Activated CD8-positive, alpha-beta T cell treated with anti-CD3 and anti-CD28 coated beads, Interleukin-2, amount 10 ng/mL, durations not matched to agents 7 days and 5 days (primary cell): ENCODE data around the gene FAM110A. TPM values are rescaled to one million over a fixed set of nuclear protein-coding genes. Genes with fewer than 3 reads are reported as not detected.

ENCODE experiments used
- ATAC-seq: fragments of 150-1000 bp; cut with Tn5 transposase; one replicate; pipeline ENCODE4 v1.10.0; 2021; ENCODE audit warnings: moderate library complexity
- CTCF ChIA-PET: fragments of 350-600 bp; sonication (Branson Sonifier 250); formaldehyde crosslinking; loops from one replicate; lab custom pipeline; 2021; ENCODE audit warnings: antibody characterized with exemption; lab: Charles Lee
- POLR2A ChIA-PET: fragments of 350-600 bp; sonication (Branson Sonifier 250); formaldehyde crosslinking; loops from one replicate; lab custom pipeline; 2021; ENCODE audit warnings: antibody characterized with exemption; lab: Charles Lee
- DNase-seq: peaks from one replicate; pipeline ENCODE4 v3.0.0-alpha.2; 2020
- H3K27ac Mint-ChIP-seq: one replicate; pipeline ENCODE4 v1.8.0; 2021; ENCODE audit warnings: mild to moderate bottlenecking, mixed read lengths
- H3K27me3 Mint-ChIP-seq: one replicate; pipeline ENCODE4 v1.8.0; 2021; ENCODE audit warnings: low read depth, mixed read lengths
- H3K36me3 Mint-ChIP-seq: one replicate; pipeline ENCODE4 v1.8.0; 2021; ENCODE audit warnings: low read depth, mixed read lengths
- H3K4me1 Mint-ChIP-seq: one replicate; pipeline ENCODE4 v1.8.0; 2021; ENCODE audit warnings: low read depth, mixed read lengths
- H3K4me3 Mint-ChIP-seq: one replicate; pipeline ENCODE4 v1.8.0; 2021; ENCODE audit warnings: mild to moderate bottlenecking, mixed read lengths
- H3K9me3 Mint-ChIP-seq: one replicate; pipeline ENCODE4 v1.8.0; 2022; ENCODE audit warnings: mixed read lengths; ENCODE audit not compliant: insufficient read depth
- total RNA-seq, 2 experiments: library from RNA; stranded (reverse); gene quantifications; one replicate each; pipeline ENCODE4 v1.2.3, GENCODE V29; 2021

Gene FAM110A
- total RNA-seq, 2 experiments from 2014 or later, result 35.9 to 36.3 TPM

- H3K4me3 Mint-ChIP-seq, result no peak overlapping the region
- H3K4me1 Mint-ChIP-seq, result no peaks in the 10 kb centered on the region
- ChIA-PET CTCF (interaction anchor here (0.9 to 6.6 kb wide), 10 partner anchors 18 to 398 kb away, joined by 3 to 143 read pairs (median 4); partner anchors contain the start of gene FAM110A), POLR2A (interaction anchor here (1.4 kb wide), 1 partner anchor 140 kb away, joined by 3 read pairs; no protein-coding TSS in a partner anchor)
- H3K36me3 Mint-ChIP-seq, result no peaks in the 10 kb centered on the region
- ATAC-seq (no peak), DNase-seq (no peak)
- no peak overlapping the region for H3K27ac Mint-ChIP-seq
- H3K9me3 Mint-ChIP-seq, result no peaks in the 10 kb centered on the region
- peaks cover 5% of the 10 kb centered on the region for H3K27me3 Mint-ChIP-seq
Measured at GRCh38 chr20:815226-815625, 18.3 kb upstream of the FAM110A start.

- Mint-ChIP-seq H3K4me1 (no peaks in the 10 kb centered on the region), H3K27ac (no peak overlapping the region), H3K9me3 (no peaks in the 10 kb centered on the region), H3K4me3 (no peak overlapping the region), H3K36me3 (no peaks in the 10 kb centered on the region), H3K27me3 (peaks cover 6% of the 10 kb centered on the region)
- ATAC-seq (peak; percentile 55), DNase-seq (peak; percentile 74)
- POLR2A ChIA-PET, result interaction anchor here (1.4 kb wide), 1 partner anchor 140 kb away, joined by 3 read pairs; no protein-coding TSS in a partner anchor
- CTCF ChIA-PET, result interaction anchor here (0.9 to 6.6 kb wide), 10 partner anchors 17 to 397 kb away, joined by 3 to 143 read pairs (median 4); partner anchors contain the start of gene FAM110A
Measured at GRCh38 chr20:815914-816606, 17.5 kb upstream of the FAM110A start.

- ChIA-PET CTCF (interaction anchor here (0.6 to 6.6 kb wide), 18 partner anchors 14 to 463 kb away, joined by 3 to 143 read pairs (median 3); partner anchors contain the start of gene FAM110A), POLR2A (no interaction called here)
- Mint-ChIP-seq H3K9me3 (no peaks in the 10 kb centered on the region), H3K27ac (no peak overlapping the region), H3K36me3 (no peaks in the 10 kb centered on the region), H3K27me3 (peaks cover 2% of the 10 kb centered on the region), H3K4me1 (no peaks in the 10 kb centered on the region), H3K4me3 (no peak overlapping the region)
- ATAC-seq (no peak), DNase-seq (no peak)
Measured at GRCh38 chr20:818001-818664, 15.4 kb upstream of the FAM110A start.

GRCh38 chr20:819680-820322 is 13.7 kb upstream of the FAM110A start:
- Mint-ChIP-seq H3K36me3 (no peaks in the 10 kb centered on the region), H3K27ac (no peak overlapping the region), H3K4me1 (peaks cover 1% of the 10 kb centered on the region), H3K9me3 (no peaks in the 10 kb centered on the region), H3K4me3 (no peak overlapping the region), H3K27me3 (peaks cover 2% of the 10 kb centered on the region)
- ChIA-PET POLR2A (interaction anchor here (0.6 kb wide), 1 partner anchor 14 kb away, joined by 3 read pairs; the partner anchor contains the start of gene FAM110A), CTCF (interaction anchor here (2.4 to 6.6 kb wide), 2 partner anchors 12 to 137 kb away, joined by 33 to 143 read pairs; partner anchors contain the start of gene FAM110A)
- no peak for DNase-seq
- ATAC-seq, result no peak

- Mint-ChIP-seq H3K27ac (no peak overlapping the region), H3K4me3 (no peak overlapping the region), H3K4me1 (peaks cover 4% of the 10 kb centered on the region), H3K36me3 (no peaks in the 10 kb centered on the region), H3K9me3 (no peaks in the 10 kb centered on the region), H3K27me3 (peaks cover 2% of the 10 kb centered on the region)
- ATAC-seq (no peak), DNase-seq (no peak)
- ChIA-PET POLR2A (interaction anchor here (0.6 kb wide), 1 partner anchor 13 kb away, joined by 3 read pairs; the partner anchor contains the start of gene FAM110A), CTCF (interaction anchor here (6.6 kb wide), 1 partner anchor 137 kb away, joined by 143 read pairs; no protein-coding TSS in a partner anchor)
Measured at GRCh38 chr20:820323-820953, 13.1 kb upstream of the FAM110A start.

GRCh38 chr20:821046-821730 is 12.3 kb upstream of the FAM110A start:
- peaks cover 10% of the 10 kb centered on the region for H3K4me1 Mint-ChIP-seq
- ChIA-PET POLR2A (no interaction called here), CTCF (no interaction called here)
- DNase-seq (no peak), ATAC-seq (no peak)
- H3K27ac Mint-ChIP-seq, result no peak overlapping the region
- H3K27me3 Mint-ChIP-seq, result peaks cover 2% of the 10 kb centered on the region
- no peaks in the 10 kb centered on the region for H3K36me3 Mint-ChIP-seq
- no peak overlapping the region for H3K4me3 Mint-ChIP-seq
- no peaks in the 10 kb centered on the region for H3K9me3 Mint-ChIP-seq

- no peaks in the 10 kb centered on the region for H3K9me3 Mint-ChIP-seq
- peaks cover 10% of the 10 kb centered on the region for H3K4me1 Mint-ChIP-seq
- ATAC-seq (no peak), DNase-seq (no peak)
- H3K36me3 Mint-ChIP-seq, result no peaks in the 10 kb centered on the region
- H3K27me3 Mint-ChIP-seq, result peaks cover 2% of the 10 kb centered on the region
- H3K27ac Mint-ChIP-seq, result no peak overlapping the region
- no peak overlapping the region for H3K4me3 Mint-ChIP-seq
- ChIA-PET CTCF (no interaction called here), POLR2A (no interaction called here)
Measured at GRCh38 chr20:821731-822065, 11.8 kb upstream of the FAM110A start.

- CTCF ChIA-PET, result interaction anchor here (1.8 kb wide), 1 partner anchor 12 kb away, joined by 7 read pairs; the partner anchor contains the start of gene FAM110A
- H3K36me3 Mint-ChIP-seq, result no peaks in the 10 kb centered on the region
Measured at GRCh38 chr20:822651-823573, 10.6 kb upstream of the FAM110A start.

GRCh38 chr20:823574-823902 is 10.0 kb upstream of the FAM110A start:
- ATAC-seq, result no peak
- CTCF ChIA-PET, result interaction anchor here (1.8 kb wide), 1 partner anchor 11 kb away, joined by 7 read pairs; the partner anchor contains the start of gene FAM110A
- POLR2A ChIA-PET, result no interaction called here
- H3K27me3 Mint-ChIP-seq, result peaks cover 2% of the 10 kb centered on the region
- DNase-seq, result no peak
- H3K36me3 Mint-ChIP-seq, result no peaks in the 10 kb centered on the region
- no peaks in the 10 kb centered on the region for H3K9me3 Mint-ChIP-seq
- no peak overlapping the region for H3K27ac Mint-ChIP-seq
- H3K4me1 Mint-ChIP-seq, result peaks cover 10% of the 10 kb centered on the region
- H3K4me3 Mint-ChIP-seq, result no peak overlapping the region

More at GRCh38 chr20:822651-823573, 10.6 kb upstream of the FAM110A start:
- no peak for ATAC-seq
- no peak overlapping the region for H3K4me3 Mint-ChIP-seq
- DNase-seq, result no peak
- H3K27me3 Mint-ChIP-seq, result peaks cover 2% of the 10 kb centered on the region
- no peaks in the 10 kb centered on the region for H3K9me3 Mint-ChIP-seq
- no peak overlapping the region for H3K27ac Mint-ChIP-seq
- H3K4me1 Mint-ChIP-seq, result peaks cover 10% of the 10 kb centered on the region
- POLR2A ChIA-PET, result no interaction called here

- H3K9me3 Mint-ChIP-seq, result no peaks in the 10 kb centered on the region
- peaks cover 2% of the 10 kb centered on the region for H3K27me3 Mint-ChIP-seq
- H3K4me3 Mint-ChIP-seq, result no peak overlapping the region
- POLR2A ChIA-PET, result no interaction called here
- CTCF ChIA-PET, result interaction anchor here (0.9 to 1.8 kb wide), 3 partner anchors 10 to 132 kb away, joined by 3 to 7 read pairs (median 4); partner anchors contain the start of gene FAM110A
- H3K4me1 Mint-ChIP-seq, result peaks cover 10% of the 10 kb centered on the region
- no peak for ATAC-seq
- H3K36me3 Mint-ChIP-seq, result no peaks in the 10 kb centered on the region
- no peak overlapping the region for H3K27ac Mint-ChIP-seq
- DNase-seq, result no peak
Measured at GRCh38 chr20:824490-824889, 9.0 kb upstream of the FAM110A start.
